Stromal cell of bone marrow (primary cell): Measurements from ENCODE around the gene CHST12.
"Not testable (repeated sequence)": the region's sequence is repeated elsewhere in the genome, so short reads cannot be mapped to it uniquely, and the experiment has no call there.

Experiments
- DNase-seq: peaks from one replicate; pipeline ENCODE4 v3.0.0-alpha.2; 2012; ENCODE audit warnings: low read depth

CHST12 gene

GRCh38 chr7:2403014-2403717 is at the start of gene CHST12:
Gene CHST12, plus strand, starts transcription at chr7:2403611. Its CDS starts 29,029 bp downstream, at chr7:2432640.
- peak; percentile 85 for DNase-seq

DNA sequence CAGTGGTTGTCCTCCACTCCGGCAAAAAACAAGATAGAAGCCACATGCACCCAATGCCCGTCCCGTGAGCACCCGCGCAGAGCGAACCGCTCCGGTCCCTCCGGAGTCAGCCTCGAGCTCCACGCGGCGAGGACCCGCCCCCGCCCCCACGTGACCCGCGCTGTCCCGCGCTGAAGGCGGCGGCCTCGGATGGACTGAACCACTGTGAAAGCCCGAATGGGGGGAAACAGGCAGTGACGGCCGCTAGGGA is 49.5 kb upstream of the CHST12 start:
- DNase-seq = peak; percentile 72

- DNase-seq = peak; percentile 81
Observed at GRCh38 chr7:2354186-2354938, 49.0 kb upstream of the CHST12 start, which contains the start of gene EIF3B. Gene EIF3B, plus strand, starts transcription at chr7:2354827. Its CDS starts 95 bp downstream, at chr7:2354922.

DNA sequence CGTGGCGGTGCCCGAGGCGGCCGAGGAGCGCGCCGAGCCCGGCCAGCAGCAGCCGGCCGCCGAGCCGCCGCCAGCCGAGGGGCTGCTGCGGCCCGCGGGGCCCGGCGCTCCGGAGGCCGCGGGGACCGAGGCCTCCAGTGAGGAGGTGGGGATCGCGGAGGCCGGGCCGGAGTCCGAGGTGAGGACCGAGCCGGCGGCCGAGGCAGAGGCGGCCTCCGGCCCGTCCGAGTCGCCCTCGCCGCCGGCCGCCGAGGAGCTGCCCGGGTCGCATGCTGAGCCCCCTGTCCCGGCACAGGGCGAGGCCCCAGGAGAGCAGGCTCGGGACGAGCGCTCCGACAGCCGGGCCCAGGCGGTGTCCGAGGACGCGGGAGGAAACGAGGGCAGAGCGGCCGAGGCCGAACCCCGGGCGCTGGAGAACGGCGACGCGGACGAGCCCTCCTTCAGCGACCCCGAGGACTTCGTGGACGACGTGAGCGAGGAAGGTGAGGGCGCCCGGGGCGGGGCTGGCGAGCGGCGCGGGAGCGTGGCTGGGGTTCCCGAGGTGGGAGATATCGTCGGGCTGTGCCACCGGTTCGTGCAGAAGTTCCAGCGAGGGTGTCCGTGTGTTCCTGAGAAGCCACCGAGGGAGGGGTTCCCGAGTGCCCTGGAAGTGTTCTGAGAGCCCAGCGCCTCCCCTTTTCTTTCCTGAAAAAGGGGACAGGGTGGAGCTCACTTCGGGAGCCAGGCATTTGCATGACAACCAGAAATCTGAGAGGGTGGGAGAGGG is 48.3 kb upstream of the CHST12 start:
- DNase-seq = no peak

- DNase-seq = no peak
Observed at GRCh38 chr7:2355705-2356008, 47.8 kb upstream of the CHST12 start.

DNA sequence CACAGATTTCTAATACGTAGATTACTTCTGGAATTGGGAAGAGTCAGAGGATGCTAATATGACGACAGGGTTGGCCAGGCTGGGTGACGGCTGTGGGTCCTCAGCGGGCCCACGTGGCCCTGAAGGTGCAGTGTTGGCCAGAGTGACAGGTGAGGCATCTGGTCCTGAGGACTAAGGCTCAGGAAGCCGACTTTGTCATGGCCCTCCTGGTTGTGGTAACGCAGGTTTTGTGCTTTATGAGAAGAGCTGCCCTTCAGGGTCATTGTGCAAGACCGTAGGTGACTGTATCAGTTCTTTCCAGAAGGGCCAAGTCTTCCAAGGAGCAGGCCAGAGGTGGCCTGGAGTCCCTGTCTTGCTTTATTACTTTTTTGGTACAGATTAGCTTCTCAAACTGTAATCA is 46.2 kb upstream of the CHST12 start:
- DNase-seq = no peak

DNA sequence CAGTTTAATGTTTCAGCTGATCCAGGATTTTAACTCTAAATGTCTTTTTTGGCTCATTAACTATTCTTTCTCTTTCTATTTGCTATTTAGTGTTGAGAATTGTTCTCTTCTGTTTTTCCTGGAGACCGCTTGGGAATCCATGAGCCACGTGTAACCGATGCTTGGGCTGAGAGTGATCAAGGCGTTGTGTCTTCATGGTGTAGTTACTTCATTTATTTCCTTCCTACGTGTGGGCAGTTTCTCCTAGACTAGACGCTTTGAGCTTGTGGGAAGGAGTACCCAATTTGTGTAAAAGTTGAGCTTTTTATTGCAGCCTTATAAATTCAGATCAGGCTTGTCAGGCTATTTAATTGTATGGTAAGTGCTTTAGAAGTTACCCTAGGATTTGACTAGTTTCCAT is 45.8 kb upstream of the CHST12 start:
- DNase-seq = no peak

DNA sequence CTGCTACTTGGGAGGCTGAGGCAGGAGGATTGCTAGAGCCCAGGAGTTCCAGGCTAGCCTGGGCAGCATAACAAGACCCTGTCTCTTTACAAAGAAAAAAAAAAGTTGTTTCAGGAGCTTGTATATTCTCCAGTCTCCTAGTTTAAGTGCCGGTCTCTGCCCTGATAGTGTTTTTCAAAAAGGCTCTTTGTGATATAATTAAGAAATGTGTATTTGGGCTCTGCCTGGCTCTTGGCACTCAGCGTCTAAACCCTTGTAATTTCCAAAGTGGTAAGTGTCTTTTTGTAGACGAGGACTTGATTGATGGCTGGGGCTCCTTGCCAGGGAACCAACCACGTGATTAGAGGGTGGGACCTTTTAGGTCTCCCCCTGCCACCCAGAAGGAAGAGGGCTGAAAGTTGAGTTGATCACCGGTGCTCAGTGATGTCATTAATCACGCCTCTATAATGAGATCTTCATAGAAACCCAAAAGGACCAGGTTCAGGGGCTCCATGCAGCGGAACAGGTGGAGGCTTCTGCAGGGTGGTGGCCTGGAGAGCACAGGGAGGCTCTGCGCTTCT is 44.4 kb upstream of the CHST12 start:
- no peak for DNase-seq

DNA sequence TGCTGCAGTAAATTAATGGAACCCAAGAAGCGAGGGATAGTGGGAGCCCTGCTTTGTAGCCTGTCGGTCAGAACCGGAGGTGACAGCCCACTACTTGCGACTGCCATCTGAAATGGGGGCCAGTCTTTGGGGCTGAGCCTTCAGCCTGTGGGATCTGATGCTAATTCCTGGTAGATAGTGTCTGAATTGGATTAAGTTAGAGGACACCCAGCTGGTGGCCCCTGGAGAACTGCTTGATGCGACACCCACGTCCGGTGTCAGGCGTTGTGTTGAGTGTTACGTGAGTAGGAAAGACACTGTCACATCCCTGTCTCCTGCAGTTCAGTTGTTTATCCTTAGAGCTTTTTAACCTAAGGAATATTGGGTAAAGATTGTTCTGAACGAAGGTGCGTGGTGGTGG is 43.8 kb upstream of the CHST12 start:
- no peak for DNase-seq

- DNase-seq = no peak
Observed at GRCh38 chr7:2360796-2361195, 42.6 kb upstream of the CHST12 start.

GRCh38 chr7:2362385-2363088 is 40.9 kb upstream of the CHST12 start:
- no peak for DNase-seq

GRCh38 chr7:2369139-2369538 is 34.3 kb upstream of the CHST12 start:
- no peak for DNase-seq

GRCh38 chr7:2371329-2371728 is 32.1 kb upstream of the CHST12 start:
- DNase-seq = no peak

GRCh38 chr7:2372724-2373123 is 30.7 kb upstream of the CHST12 start:
- DNase-seq = no peak

GRCh38 chr7:2373124-2373556 is 30.3 kb upstream of the CHST12 start:
- DNase-seq = no peak

DNA sequence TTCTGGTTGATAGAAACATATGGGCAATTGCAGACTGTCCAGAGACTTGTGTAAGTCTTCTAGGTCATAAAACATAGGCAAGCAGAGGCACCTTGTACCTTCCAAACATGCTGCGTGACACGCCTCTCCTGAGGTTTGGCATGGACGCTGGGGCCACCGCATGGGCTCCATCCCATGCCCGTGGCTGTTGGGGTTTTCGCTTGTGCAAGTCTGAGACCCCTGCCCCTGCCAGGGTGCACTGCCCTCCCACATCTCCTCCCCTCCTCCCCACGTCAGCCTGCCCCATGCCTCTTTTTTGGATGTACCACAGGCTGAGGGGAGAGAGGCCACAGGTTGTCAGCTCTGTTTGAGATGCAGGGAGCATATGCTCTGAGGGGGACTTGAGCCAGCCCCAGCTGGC is 29.8 kb upstream of the CHST12 start:
- no peak for DNase-seq

- no peak for DNase-seq
Observed at GRCh38 chr7:2374401-2374800, 29.0 kb upstream of the CHST12 start.

- no peak for DNase-seq
Observed at GRCh38 chr7:2374830-2375728, 28.3 kb upstream of the CHST12 start.

DNA sequence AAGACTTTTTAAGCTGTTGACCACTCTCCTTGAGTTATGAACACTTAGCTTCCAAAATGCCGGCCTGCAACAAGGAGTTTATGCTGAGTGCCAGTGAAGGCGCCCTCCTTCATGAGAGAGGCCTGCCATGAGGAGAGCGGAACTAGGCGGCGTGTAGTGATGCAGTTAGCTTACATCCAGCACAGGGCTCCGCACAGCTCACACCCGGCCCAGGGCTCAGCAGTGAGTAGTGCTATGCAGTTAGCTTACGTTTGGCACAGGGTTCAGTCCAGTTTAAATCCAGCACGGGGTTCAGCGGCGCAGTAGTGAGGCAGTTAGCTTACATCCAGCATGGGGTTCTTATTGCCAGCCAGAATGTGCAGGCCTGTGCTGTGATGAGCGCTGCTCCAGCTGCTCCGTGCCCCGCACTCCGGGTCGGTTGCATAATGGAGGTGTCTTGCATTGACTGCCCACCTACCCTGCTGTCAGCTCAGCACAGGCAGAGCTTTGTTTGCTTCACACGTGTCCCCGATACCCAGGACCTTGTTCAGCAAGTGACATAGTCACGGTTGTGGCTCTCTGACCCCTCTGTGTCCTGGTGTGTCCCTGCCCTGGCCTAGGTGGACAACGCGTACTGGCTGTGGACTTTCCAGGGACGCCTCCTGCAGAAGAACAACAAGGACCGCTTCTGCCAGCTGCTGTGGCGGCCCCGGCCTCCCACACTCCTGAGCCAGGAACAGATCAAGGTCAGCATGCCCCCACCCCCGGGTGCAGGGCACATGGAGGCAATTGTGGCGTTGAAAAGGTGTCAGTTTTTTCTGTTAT is 26.9 kb upstream of the CHST12 start:
- no peak for DNase-seq

- DNase-seq = not testable (repeated sequence)
Observed at GRCh38 chr7:2377492-2377891, 25.9 kb upstream of the CHST12 start.
